ENCODE data around the gene PAPOLB.

Gene PAPOLB

GRCh38 chr7:4820967-4821471 is 40.8 kb downstream of the PAPOLB start:
- no peak for DNase-seq (ENCODE audit: low spot score)
- Histone ChIP-seq H3K4me3 (no peak overlapping the region), H3K27ac (peak overlapping the region in 1 of 2 donors; percentile 49)
- TF ChIP-seq CTCF (IDR thresholded peaks at IDR 0.05) = no peak

GRCh38 chr7:4820405-4820966 is 41.3 kb downstream of the PAPOLB start:
- no peak for TF ChIP-seq CTCF (IDR thresholded peaks at IDR 0.05)
- DNase-seq (ENCODE audit: low spot score) = no peak
- H3K27ac ChIP-seq = peak overlapping the region in 1 of 2 donors; percentile 49
- H3K4me3 ChIP-seq = peak overlapping the region; percentile 48

- no peak for DNase-seq (ENCODE audit: low spot score)
- no peak for TF ChIP-seq CTCF (IDR thresholded peaks at IDR 0.05)
- Histone ChIP-seq H3K27ac (peak overlapping the region in 1 of 2 donors; percentile 49), H3K4me3 (peak overlapping the region; percentile 48)
These were observed 42.0 kb downstream of the PAPOLB start for GRCh38 chr7:4819560-4820404.

- no peak for DNase-seq (ENCODE audit: low spot score)
- Histone ChIP-seq H3K4me3 (no peak overlapping the region), H3K27ac (no peak overlapping the region)
- no peak for TF ChIP-seq CTCF (IDR thresholded peaks at IDR 0.05)
These were observed 43.6 kb downstream of the PAPOLB start for GRCh38 chr7:4818000-4818794.

GRCh38 chr7:4817178-4817901 is 44.5 kb downstream of the PAPOLB start:
- H3K4me3 ChIP-seq = no peak overlapping the region
- no peak for DNase-seq (ENCODE audit: low spot score)
- H3K27ac ChIP-seq = no peak overlapping the region
- no peak for TF ChIP-seq CTCF (IDR thresholded peaks at IDR 0.05)

GRCh38 chr7:4816419-4817080 is 45.3 kb downstream of the PAPOLB start:
- Histone ChIP-seq H3K27ac (no peak overlapping the region), H3K4me3 (no peak overlapping the region)
- TF ChIP-seq CTCF (IDR thresholded peaks at IDR 0.05) = no peak
- no peak for DNase-seq (ENCODE audit: low spot score)

Data from coronary artery (tissue), 2 donors.